ENCODE results near the gene PDE4B.

DNA sequence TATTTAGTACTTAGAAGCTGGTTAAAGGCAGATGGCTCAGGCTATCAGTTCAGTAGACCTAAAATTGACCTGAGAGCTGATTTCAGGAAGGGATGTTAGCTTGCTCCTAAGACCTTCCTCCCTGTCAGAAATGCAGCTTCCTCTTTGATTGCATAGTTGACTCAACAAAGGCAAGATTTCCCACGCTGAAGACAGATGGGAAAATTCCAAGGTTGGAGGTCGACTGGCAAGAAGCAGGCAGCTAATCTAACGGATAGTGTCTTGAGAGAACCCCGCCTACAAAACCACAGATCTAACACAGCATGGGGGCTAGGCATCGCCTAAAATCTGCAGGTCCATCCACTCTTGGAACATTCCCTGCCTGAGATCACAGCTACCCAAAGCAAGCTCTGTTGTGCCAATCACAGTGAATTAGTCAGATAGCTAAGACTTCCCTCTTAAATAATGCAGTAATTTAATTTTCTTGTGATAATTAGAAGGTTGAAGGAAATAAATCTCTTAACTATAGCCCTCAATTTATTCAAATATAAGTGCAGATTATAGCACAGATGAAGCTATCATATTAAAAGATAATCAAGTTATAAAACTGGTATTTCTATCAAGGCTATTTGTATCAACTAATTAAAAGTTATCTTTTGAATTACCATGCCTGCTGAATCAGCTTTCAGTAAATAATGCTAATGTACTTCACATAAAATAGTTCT, 383.5 kb downstream of the PDE4B start:
- TF ChIP-seq, protein P1, sequence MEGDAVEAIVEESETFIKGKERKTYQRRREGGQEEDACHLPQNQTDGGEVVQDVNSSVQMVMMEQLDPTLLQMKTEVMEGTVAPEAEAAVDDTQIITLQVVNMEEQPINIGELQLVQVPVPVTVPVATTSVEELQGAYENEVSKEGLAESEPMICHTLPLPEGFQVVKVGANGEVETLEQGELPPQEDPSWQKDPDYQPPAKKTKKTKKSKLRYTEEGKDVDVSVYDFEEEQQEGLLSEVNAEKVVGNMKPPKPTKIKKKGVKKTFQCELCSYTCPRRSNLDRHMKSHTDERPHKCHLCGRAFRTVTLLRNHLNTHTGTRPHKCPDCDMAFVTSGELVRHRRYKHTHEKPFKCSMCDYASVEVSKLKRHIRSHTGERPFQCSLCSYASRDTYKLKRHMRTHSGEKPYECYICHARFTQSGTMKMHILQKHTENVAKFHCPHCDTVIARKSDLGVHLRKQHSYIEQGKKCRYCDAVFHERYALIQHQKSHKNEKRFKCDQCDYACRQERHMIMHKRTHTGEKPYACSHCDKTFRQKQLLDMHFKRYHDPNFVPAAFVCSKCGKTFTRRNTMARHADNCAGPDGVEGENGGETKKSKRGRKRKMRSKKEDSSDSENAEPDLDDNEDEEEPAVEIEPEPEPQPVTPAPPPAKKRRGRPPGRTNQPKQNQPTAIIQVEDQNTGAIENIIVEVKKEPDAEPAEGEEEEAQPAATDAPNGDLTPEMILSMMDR (IDR thresholded peaks at IDR 0.05), result no peak
- TF ChIP-seq POLR2AphosphoS5 (IDR thresholded peaks at IDR 0.05) (no peak), POLR2A (IDR thresholded peaks at IDR 0.05) (no peak)
